Measurements from ENCODE around the gene MYO3B. TPM values are rescaled to one million over a fixed set of nuclear protein-coding genes. Genes with fewer than 3 reads are reported as not detected.
A peak's percentile ranks its signal among the peaks of the same experiment; 100 is the strongest.
"Not testable (repeated sequence)": the region's sequence is repeated elsewhere in the genome, so short reads cannot be mapped to it uniquely, and the experiment has no call there.

Gene MYO3B
- total RNA-seq, 2 donors from 2014 or later: 0.26 to 0.79 TPM

GRCh38 chr2:170212625-170213280, 34.8 kb downstream of the MYO3B start:
- no peaks in the 10 kb centered on the region for H3K36me3 Mint-ChIP-seq (ENCODE audit: low read depth)
- H3K4me1 Mint-ChIP-seq: no peaks in the 10 kb centered on the region
- peaks cover 12% of the 10 kb centered on the region for H3K27me3 Mint-ChIP-seq
- no peak overlapping the region for H3K27ac Mint-ChIP-seq
- H3K4me3 Mint-ChIP-seq: no peak overlapping the region
- H3K9me3 Mint-ChIP-seq: no peaks in the 10 kb centered on the region
- ATAC-seq (replicated peaks): no peak

GRCh38 chr2:170213281-170213625, 35.3 kb downstream of the MYO3B start:
- ATAC-seq (replicated peaks); H3K36me3 Mint-ChIP-seq (ENCODE audit: low read depth); H3K27ac Mint-ChIP-seq; H3K4me3 Mint-ChIP-seq; H3K9me3 Mint-ChIP-seq; H3K4me1 Mint-ChIP-seq: not testable (repeated sequence)
- H3K27me3 Mint-ChIP-seq: peaks cover 12% of the 10 kb centered on the region

- Mint-ChIP-seq H3K27ac (no peak overlapping the region), H3K36me3 (ENCODE audit: low read depth) (no peaks in the 10 kb centered on the region), H3K27me3 (peaks cover 12% of the 10 kb centered on the region), H3K4me3 (no peak overlapping the region), H3K9me3 (no peaks in the 10 kb centered on the region), H3K4me1 (no peaks in the 10 kb centered on the region)
- ATAC-seq (replicated peaks): no peak
These were observed 35.7 kb downstream of the MYO3B start for GRCh38 chr2:170213651-170214050.

GRCh38 chr2:170214309-170214948, 36.5 kb downstream of the MYO3B start:
- no peaks in the 10 kb centered on the region for H3K9me3 Mint-ChIP-seq
- H3K27ac Mint-ChIP-seq: no peak overlapping the region
- no peaks in the 10 kb centered on the region for H3K36me3 Mint-ChIP-seq (ENCODE audit: low read depth)
- H3K4me3 Mint-ChIP-seq: no peak overlapping the region
- peaks cover 12% of the 10 kb centered on the region for H3K27me3 Mint-ChIP-seq
- no peaks in the 10 kb centered on the region for H3K4me1 Mint-ChIP-seq
- ATAC-seq (replicated peaks): no peak

GRCh38 chr2:170215021-170215420, 37.1 kb downstream of the MYO3B start:
- peaks cover 12% of the 10 kb centered on the region for H3K27me3 Mint-ChIP-seq
- H3K36me3 Mint-ChIP-seq (ENCODE audit: low read depth): no peaks in the 10 kb centered on the region
- no peaks in the 10 kb centered on the region for H3K4me1 Mint-ChIP-seq
- H3K27ac Mint-ChIP-seq: no peak overlapping the region
- ATAC-seq (replicated peaks): no peak
- H3K9me3 Mint-ChIP-seq: no peaks in the 10 kb centered on the region
- no peak overlapping the region for H3K4me3 Mint-ChIP-seq

GRCh38 chr2:170216428-170216827, 38.5 kb downstream of the MYO3B start:
- Mint-ChIP-seq H3K4me1 (peaks cover 5% of the 10 kb centered on the region), H3K9me3 (no peaks in the 10 kb centered on the region), H3K4me3 (no peak overlapping the region), H3K36me3 (ENCODE audit: low read depth) (no peaks in the 10 kb centered on the region), H3K27me3 (peaks cover 12% of the 10 kb centered on the region), H3K27ac (no peak overlapping the region)
- ATAC-seq (replicated peaks): no peak

GRCh38 chr2:170216981-170217380, 39.0 kb downstream of the MYO3B start:
- Mint-ChIP-seq H3K27ac (no peak overlapping the region), H3K9me3 (no peaks in the 10 kb centered on the region), H3K36me3 (ENCODE audit: low read depth) (no peaks in the 10 kb centered on the region), H3K4me3 (no peak overlapping the region), H3K4me1 (peaks cover 6% of the 10 kb centered on the region), H3K27me3 (peaks cover 12% of the 10 kb centered on the region)
- ATAC-seq (replicated peaks): no peak

- H3K27me3 Mint-ChIP-seq: peaks cover 12% of the 10 kb centered on the region
- no peak overlapping the region for H3K27ac Mint-ChIP-seq
- H3K9me3 Mint-ChIP-seq: no peaks in the 10 kb centered on the region
- no peak overlapping the region for H3K4me3 Mint-ChIP-seq
- ATAC-seq (replicated peaks): no peak
- H3K4me1 Mint-ChIP-seq: peaks cover 6% of the 10 kb centered on the region
- no peaks in the 10 kb centered on the region for H3K36me3 Mint-ChIP-seq (ENCODE audit: low read depth)
These were observed 39.9 kb downstream of the MYO3B start for GRCh38 chr2:170217778-170218251.

GRCh38 chr2:170218456-170218855, 40.5 kb downstream of the MYO3B start:
- Mint-ChIP-seq H3K27ac (no peak overlapping the region), H3K4me1 (peaks cover 6% of the 10 kb centered on the region), H3K27me3 (peaks cover 12% of the 10 kb centered on the region), H3K9me3 (no peaks in the 10 kb centered on the region), H3K36me3 (ENCODE audit: low read depth) (no peaks in the 10 kb centered on the region), H3K4me3 (no peak overlapping the region)
- no peak for ATAC-seq (replicated peaks)

GRCh38 chr2:170218931-170219330, 41.0 kb downstream of the MYO3B start:
- Mint-ChIP-seq H3K4me1 (peaks cover 6% of the 10 kb centered on the region), H3K27ac (no peak overlapping the region), H3K9me3 (no peaks in the 10 kb centered on the region), H3K4me3 (no peak overlapping the region), H3K27me3 (peaks cover 12% of the 10 kb centered on the region), H3K36me3 (ENCODE audit: low read depth) (no peaks in the 10 kb centered on the region)
- no peak for ATAC-seq (replicated peaks)

GRCh38 chr2:170221317-170222288, 43.7 kb downstream of the MYO3B start:
- peaks cover 6% of the 10 kb centered on the region for H3K4me1 Mint-ChIP-seq
- H3K36me3 Mint-ChIP-seq (ENCODE audit: low read depth): no peaks in the 10 kb centered on the region
- no peak overlapping the region for H3K4me3 Mint-ChIP-seq
- no peaks in the 10 kb centered on the region for H3K27me3 Mint-ChIP-seq
- ATAC-seq (replicated peaks): peak; percentile 28
- no peaks in the 10 kb centered on the region for H3K9me3 Mint-ChIP-seq
- peak overlapping the region; percentile 19 for H3K27ac Mint-ChIP-seq

GRCh38 chr2:170222298-170222697, 44.4 kb downstream of the MYO3B start:
- H3K9me3 Mint-ChIP-seq: no peaks in the 10 kb centered on the region
- no peaks in the 10 kb centered on the region for H3K27me3 Mint-ChIP-seq
- H3K4me1 Mint-ChIP-seq: peaks cover 6% of the 10 kb centered on the region
- no peaks in the 10 kb centered on the region for H3K36me3 Mint-ChIP-seq (ENCODE audit: low read depth)
- peak overlapping the region; percentile 19 for H3K27ac Mint-ChIP-seq
- no peak for ATAC-seq (replicated peaks)
- no peak overlapping the region for H3K4me3 Mint-ChIP-seq

GRCh38 chr2:170222842-170223241, 44.9 kb downstream of the MYO3B start:
- Mint-ChIP-seq H3K4me3 (no peak overlapping the region), H3K27ac (no peak overlapping the region), H3K4me1 (peaks cover 6% of the 10 kb centered on the region), H3K36me3 (ENCODE audit: low read depth) (no peaks in the 10 kb centered on the region), H3K9me3 (no peaks in the 10 kb centered on the region), H3K27me3 (no peaks in the 10 kb centered on the region)
- no peak for ATAC-seq (replicated peaks)

- H3K27me3 Mint-ChIP-seq: no peaks in the 10 kb centered on the region
- no peaks in the 10 kb centered on the region for H3K9me3 Mint-ChIP-seq
- H3K27ac Mint-ChIP-seq: no peak overlapping the region
- peaks cover 6% of the 10 kb centered on the region for H3K4me1 Mint-ChIP-seq
- no peak for ATAC-seq (replicated peaks)
- no peak overlapping the region for H3K4me3 Mint-ChIP-seq
- no peaks in the 10 kb centered on the region for H3K36me3 Mint-ChIP-seq (ENCODE audit: low read depth)
These were observed 46.8 kb downstream of the MYO3B start for GRCh38 chr2:170224692-170225294.
